GM18873 (cell line): ENCODE results near the gene KLHL7.
"Not testable (repeated sequence)": the region's sequence is repeated elsewhere in the genome, so short reads cannot be mapped to it uniquely, and the experiment has no call there.

Experiments used
- ATAC-seq: cut with Tn5 transposase; IDR thresholded peaks from one replicate; pipeline ENCODE4 v1.9.1; 2021; ENCODE audit warnings: mild to moderate bottlenecking, moderate library complexity, moderate number of reproducible peaks; ENCODE audit not compliant: unreplicated experiment, low FRiP score

Gene KLHL7

GRCh38 chr7:23168111-23168885 lies 62.7 kb downstream of the KLHL7 start:
- ATAC-seq, result no peak

GRCh38 chr7:23175938-23176337 lies 70.4 kb downstream of the KLHL7 start:
- no peak for ATAC-seq

GRCh38 chr7:23181684-23182553 lies 76.3 kb downstream of the KLHL7 start, which contains the start of gene NUP42:
Gene NUP42, plus strand, starts transcription at chr7:23182048. Its CDS starts 38 bp downstream, at chr7:23182086.
- peak; percentile 96 for ATAC-seq

- ATAC-seq, result no peak
Observed at GRCh38 chr7:23183279-23184012, 77.9 kb downstream of the KLHL7 start.

- no peak for ATAC-seq
Observed at GRCh38 chr7:23184291-23184690, 78.7 kb downstream of the KLHL7 start.

- no peak for ATAC-seq
Observed at GRCh38 chr7:23184709-23185359, 79.2 kb downstream of the KLHL7 start.

- no peak for ATAC-seq
Observed at GRCh38 chr7:23185980-23186379, 80.4 kb downstream of the KLHL7 start.

- no peak for ATAC-seq
Observed at GRCh38 chr7:23191022-23191421, 85.4 kb downstream of the KLHL7 start.

GRCh38 chr7:23193650-23194227 lies 88.2 kb downstream of the KLHL7 start:
- ATAC-seq, result not testable (repeated sequence)

- no peak for ATAC-seq
Observed at GRCh38 chr7:23196306-23196705, 90.7 kb downstream of the KLHL7 start.

GRCh38 chr7:23197745-23198144 lies 92.2 kb downstream of the KLHL7 start:
- ATAC-seq, result not testable (repeated sequence)

GRCh38 chr7:23200331-23200730 lies 94.7 kb downstream of the KLHL7 start:
- ATAC-seq, result no peak

GRCh38 chr7:23204241-23204640 lies 98.7 kb downstream of the KLHL7 start:
- no peak for ATAC-seq

GRCh38 chr7:23205577-23205908 lies 100.0 kb downstream of the KLHL7 start:
- no peak for ATAC-seq

- ATAC-seq, result no peak
Observed at GRCh38 chr7:23205909-23206767, 100.6 kb downstream of the KLHL7 start.

- ATAC-seq, result no peak
Observed at GRCh38 chr7:23207021-23207420, 101.4 kb downstream of the KLHL7 start.

GRCh38 chr7:23207884-23208283 lies 102.3 kb downstream of the KLHL7 start:
- no peak for ATAC-seq

- no peak for ATAC-seq
Observed at GRCh38 chr7:23208316-23208715, 102.7 kb downstream of the KLHL7 start.

GRCh38 chr7:23210506-23210905 lies 104.9 kb downstream of the KLHL7 start:
- ATAC-seq, result no peak
